ENCODE results near the gene ARFRP1. TPM values are rescaled to one million over a fixed set of nuclear protein-coding genes. Genes with fewer than 3 reads are reported as not detected.
A peak's percentile ranks its signal among the peaks of the same experiment; 100 is the strongest.

ARFRP1 gene, protein sequence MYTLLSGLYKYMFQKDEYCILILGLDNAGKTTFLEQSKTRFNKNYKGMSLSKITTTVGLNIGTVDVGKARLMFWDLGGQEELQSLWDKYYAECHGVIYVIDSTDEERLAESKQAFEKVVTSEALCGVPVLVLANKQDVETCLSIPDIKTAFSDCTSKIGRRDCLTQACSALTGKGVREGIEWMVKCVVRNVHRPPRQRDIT
- polyA plus RNA-seq (2013) = 8.2 and 8.3 TPM in 2 replicates

- Histone ChIP-seq H3K9ac (ENCODE audit: low read length) (peak within 1 kb of the TSS; percentile 91), H3K4me1 (ENCODE audit: control insufficient read depth in 1 of 2, insufficient read depth in 2 of 2, low read length in 2 of 2) (peaks cover 7 to 10% of the 10 kb centered on the region in 2 experiments), H3K4ac (ENCODE audit: low read depth, low read length) (peak within 1 kb of the TSS; percentile 89), H4K91ac (ENCODE audit: low read depth, low read length) (peak within 1 kb of the TSS; percentile 83), H3K4me3 (ENCODE audit: low read depth, low read length) (peak within 1 kb of the TSS; percentile 96), H3K23ac (ENCODE audit: low read length) (no peak within 1 kb of the TSS), H3K79me1 (ENCODE audit: low read length) (peaks cover 6% of the 10 kb centered on the region), H2AFZ (ENCODE audit: insufficient read depth, low read length, poor library complexity) (peak within 1 kb of the TSS; percentile 72), H3K14ac (ENCODE audit: low read length) (peak within 1 kb of the TSS; percentile 83), H3K27ac (ENCODE audit: low read depth, low read length) (peak within 1 kb of the TSS; percentile 28), H4K12ac (ENCODE audit: low read depth, low read length) (peak within 1 kb of the TSS; percentile 86), H3K18ac (ENCODE audit: low read length) (peak within 1 kb of the TSS; percentile 79), H4K8ac (ENCODE audit: low read depth, low read length) (peak within 1 kb of the TSS; percentile 89), H3K4me2 (ENCODE audit: low read length) (peak within 1 kb of the TSS; percentile 91), H2AK5ac (ENCODE audit: low read length) (peak within 1 kb of the TSS; percentile 6), H2BK12ac (ENCODE audit: low read length) (no peak within 1 kb of the TSS), H3K9me3 (ENCODE audit: insufficient read depth, low read depth, low read length) (peaks cover 3% of the 10 kb centered on the region), H2BK5ac (ENCODE audit: low read depth, low read length, poor library complexity) (no peak within 1 kb of the TSS), H3K79me2 (ENCODE audit: control insufficient read depth, insufficient read depth, low read length, poor library complexity) (peaks cover 20% of the 10 kb centered on the region), H3K36me3 (ENCODE audit: control insufficient read depth in 1 of 2, insufficient read depth in 2 of 2, low read length in 2 of 2) (peaks cover 53% of the 10 kb centered on the region in 2 experiments), H2BK120ac (ENCODE audit: insufficient read depth, low read length, poor library complexity) (peak within 1 kb of the TSS; percentile 50), H3K27me3 (ENCODE audit: insufficient read depth, low read length) (no peaks in the 10 kb centered on the region)
- peak; percentile 79 to 87 for DNase-seq
- no CpG with 5 or more reads among the region's 98 CpGs for WGBS (ENCODE audit: extremely low coverage, insufficient coverage, insufficient read length)
Observed at GRCh38 chr20:63707558-63708300, at the start of gene ARFRP1, which contains the start of gene ZGPAT. ARFRP1 (minus strand) TSS chr20:63707976; CDS start chr20:63707091, 885 bp downstream. ZGPAT (plus strand) TSS chr20:63708039; CDS start chr20:63708581, 542 bp downstream.

DNA sequence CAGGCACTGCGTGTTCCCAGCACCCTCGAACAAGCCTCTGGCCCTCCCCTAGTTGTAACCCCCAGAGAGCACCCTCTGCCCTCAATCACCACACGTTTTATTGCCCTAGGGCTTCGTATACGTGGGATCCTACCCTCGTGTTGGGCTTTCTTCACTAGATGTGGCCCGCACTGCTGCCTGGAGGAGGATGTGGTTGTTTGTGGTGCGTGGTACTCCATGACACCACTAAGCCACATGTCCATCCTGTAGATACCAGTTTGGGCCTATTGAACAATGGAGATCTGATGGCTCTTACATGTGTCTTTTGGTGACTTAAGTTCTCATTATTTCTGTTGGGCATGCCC, 48.8 kb upstream of the ARFRP1 start:
- no peak overlapping the region for H2AFZ ChIP-seq (ENCODE audit: insufficient read depth, low read length, poor library complexity)
- H3K27ac ChIP-seq (ENCODE audit: low read depth, low read length) = no peak overlapping the region
- no peak overlapping the region for H2BK120ac ChIP-seq (ENCODE audit: insufficient read depth, low read length, poor library complexity)
- H3K79me1 ChIP-seq (ENCODE audit: low read length) = no peaks in the 10 kb centered on the region
- no peak overlapping the region for H2AK5ac ChIP-seq (ENCODE audit: low read length)
- H2BK5ac ChIP-seq (ENCODE audit: low read depth, low read length, poor library complexity) = no peak overlapping the region
- no CpG with 5 or more reads among the region's 8 CpGs for WGBS (ENCODE audit: extremely low coverage, insufficient coverage, insufficient read length)
- peaks cover 7% of the 10 kb centered on the region for H3K9me3 ChIP-seq (ENCODE audit: insufficient read depth, low read depth, low read length)
- H3K4me3 ChIP-seq (ENCODE audit: low read depth, low read length) = no peak overlapping the region
- H3K4ac ChIP-seq (ENCODE audit: low read depth, low read length) = no peak overlapping the region
- no peak for DNase-seq
- no peak overlapping the region for H2BK12ac ChIP-seq (ENCODE audit: low read length)
- no peak overlapping the region for H4K91ac ChIP-seq (ENCODE audit: low read depth, low read length)
- no peaks in the 10 kb centered on the region for H3K79me2 ChIP-seq (ENCODE audit: control insufficient read depth, insufficient read depth, low read length, poor library complexity)
- no peak overlapping the region for H3K14ac ChIP-seq (ENCODE audit: low read length)
- H3K27me3 ChIP-seq (ENCODE audit: insufficient read depth, low read length) = no peaks in the 10 kb centered on the region
- peaks cover 7 to 8% of the 10 kb centered on the region in 2 experiments for H3K36me3 ChIP-seq (ENCODE audit: control insufficient read depth in 1 of 2, insufficient read depth in 2 of 2, low read length in 2 of 2)
- H3K4me2 ChIP-seq (ENCODE audit: low read length) = no peak overlapping the region
- H3K9ac ChIP-seq (ENCODE audit: low read length) = no peak overlapping the region
- H3K4me1 ChIP-seq (ENCODE audit: control insufficient read depth in 1 of 2, insufficient read depth in 2 of 2, low read length in 2 of 2) = no peaks in the 10 kb centered on the region
- no peak overlapping the region for H3K23ac ChIP-seq (ENCODE audit: low read length)
- no peak overlapping the region for H4K12ac ChIP-seq (ENCODE audit: low read depth, low read length)
- no peak overlapping the region for H4K8ac ChIP-seq (ENCODE audit: low read depth, low read length)
- no peak overlapping the region for H3K18ac ChIP-seq (ENCODE audit: low read length)

- H4K91ac ChIP-seq (ENCODE audit: low read depth, low read length) = no peak overlapping the region
- H2BK120ac ChIP-seq (ENCODE audit: insufficient read depth, low read length, poor library complexity) = no peak overlapping the region
- no peak overlapping the region for H3K14ac ChIP-seq (ENCODE audit: low read length)
- H3K18ac ChIP-seq (ENCODE audit: low read length) = no peak overlapping the region
- no peak overlapping the region for H3K4me3 ChIP-seq (ENCODE audit: low read depth, low read length)
- no peak overlapping the region for H3K4me2 ChIP-seq (ENCODE audit: low read length)
- no peak overlapping the region for H3K27ac ChIP-seq (ENCODE audit: low read depth, low read length)
- peaks cover 7 to 8% of the 10 kb centered on the region in 2 experiments for H3K36me3 ChIP-seq (ENCODE audit: control insufficient read depth in 1 of 2, insufficient read depth in 2 of 2, low read length in 2 of 2)
- no peak overlapping the region for H2BK5ac ChIP-seq (ENCODE audit: low read depth, low read length, poor library complexity)
- H2AFZ ChIP-seq (ENCODE audit: insufficient read depth, low read length, poor library complexity) = no peak overlapping the region
- H3K27me3 ChIP-seq (ENCODE audit: insufficient read depth, low read length) = no peaks in the 10 kb centered on the region
- no peak overlapping the region for H4K12ac ChIP-seq (ENCODE audit: low read depth, low read length)
- H3K4me1 ChIP-seq (ENCODE audit: control insufficient read depth in 1 of 2, insufficient read depth in 2 of 2, low read length in 2 of 2) = no peaks in the 10 kb centered on the region
- no peaks in the 10 kb centered on the region for H3K79me1 ChIP-seq (ENCODE audit: low read length)
- H3K4ac ChIP-seq (ENCODE audit: low read depth, low read length) = no peak overlapping the region
- no CpG with 5 or more reads among the region's 18 CpGs for WGBS (ENCODE audit: extremely low coverage, insufficient coverage, insufficient read length)
- no peak overlapping the region for H3K9ac ChIP-seq (ENCODE audit: low read length)
- no peak overlapping the region for H2AK5ac ChIP-seq (ENCODE audit: low read length)
- H3K79me2 ChIP-seq (ENCODE audit: control insufficient read depth, insufficient read depth, low read length, poor library complexity) = no peaks in the 10 kb centered on the region
- no peak overlapping the region for H3K23ac ChIP-seq (ENCODE audit: low read length)
- H4K8ac ChIP-seq (ENCODE audit: low read depth, low read length) = no peak overlapping the region
- no peak overlapping the region for H2BK12ac ChIP-seq (ENCODE audit: low read length)
- H3K9me3 ChIP-seq (ENCODE audit: insufficient read depth, low read depth, low read length) = peaks cover 7% of the 10 kb centered on the region
- no peak for DNase-seq
Observed at GRCh38 chr20:63755933-63756647, 48.3 kb upstream of the ARFRP1 start.

- no CpG with 5 or more reads among the region's 16 CpGs for WGBS (ENCODE audit: extremely low coverage, insufficient coverage, insufficient read length)
- Histone ChIP-seq H3K27ac (ENCODE audit: low read depth, low read length) (no peak overlapping the region), H3K18ac (ENCODE audit: low read length) (no peak overlapping the region), H3K36me3 (ENCODE audit: control insufficient read depth in 1 of 2, insufficient read depth in 2 of 2, low read length in 2 of 2) (peaks cover 7 to 8% of the 10 kb centered on the region in 2 experiments), H2BK12ac (ENCODE audit: low read length) (no peak overlapping the region), H3K4me2 (ENCODE audit: low read length) (no peak overlapping the region), H2BK5ac (ENCODE audit: low read depth, low read length, poor library complexity) (no peak overlapping the region), H3K23ac (ENCODE audit: low read length) (no peak overlapping the region), H2BK120ac (ENCODE audit: insufficient read depth, low read length, poor library complexity) (no peak overlapping the region), H3K79me2 (ENCODE audit: control insufficient read depth, insufficient read depth, low read length, poor library complexity) (no peaks in the 10 kb centered on the region), H4K8ac (ENCODE audit: low read depth, low read length) (no peak overlapping the region), H2AFZ (ENCODE audit: insufficient read depth, low read length, poor library complexity) (no peak overlapping the region), H3K9ac (ENCODE audit: low read length) (no peak overlapping the region), H2AK5ac (ENCODE audit: low read length) (no peak overlapping the region), H3K4ac (ENCODE audit: low read depth, low read length) (no peak overlapping the region), H3K14ac (ENCODE audit: low read length) (no peak overlapping the region), H4K12ac (ENCODE audit: low read depth, low read length) (no peak overlapping the region), H3K9me3 (ENCODE audit: insufficient read depth, low read depth, low read length) (peaks cover 7% of the 10 kb centered on the region), H3K4me3 (ENCODE audit: low read depth, low read length) (no peak overlapping the region), H3K79me1 (ENCODE audit: low read length) (no peaks in the 10 kb centered on the region), H4K91ac (ENCODE audit: low read depth, low read length) (no peak overlapping the region), H3K4me1 (ENCODE audit: control insufficient read depth in 1 of 2, insufficient read depth in 2 of 2, low read length in 2 of 2) (no peaks in the 10 kb centered on the region), H3K27me3 (ENCODE audit: insufficient read depth, low read length) (no peaks in the 10 kb centered on the region)
- DNase-seq = no peak
Observed at GRCh38 chr20:63754008-63754407, 46.2 kb upstream of the ARFRP1 start.
